DMS153 treated with DMSO at 0.1 percent for 48 hours (cell line): ENCODE data around the gene CALCOCO1.

Experiments used
- DNase-seq: peaks from one replicate; lab custom pipeline; 2025; ENCODE audit not compliant: unreplicated experiment; lab: John Stamatoyannopoulos, UW

Gene CALCOCO1

GRCh38 chr12:53752621-53753020 lies 25.4 kb upstream of the CALCOCO1 start:
- no peak for DNase-seq

DNA sequence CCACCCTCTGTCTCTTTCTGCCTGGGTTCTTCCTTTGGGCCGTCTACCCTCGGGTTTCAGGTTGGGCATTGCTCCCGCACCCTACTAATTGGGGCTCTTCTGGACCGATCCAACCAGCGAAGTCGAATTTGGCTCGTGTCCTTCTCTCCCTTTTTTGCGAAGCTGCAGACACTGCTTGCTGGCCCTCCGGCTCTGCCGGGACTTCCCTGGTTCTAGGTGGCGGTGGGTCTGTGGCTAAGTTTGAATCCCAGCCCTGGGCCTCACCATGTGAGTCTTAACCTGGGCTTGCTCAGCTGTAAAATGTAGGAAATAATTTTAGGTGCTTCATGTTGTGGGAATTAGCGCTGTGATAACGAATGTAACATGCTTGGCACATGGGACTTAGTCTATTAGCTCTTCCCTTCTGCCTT lies 24.9 kb upstream of the CALCOCO1 start:
- DNase-seq: no peak

- no peak for DNase-seq
Observed at GRCh38 chr12:53751336-53752191, 24.3 kb upstream of the CALCOCO1 start, which contains the start of gene CISTR. Gene CISTR (minus strand): TSS chr12:53751979.

GRCh38 chr12:53750812-53751335 lies 23.6 kb upstream of the CALCOCO1 start:
- DNase-seq: no peak

- no peak for DNase-seq
Observed at GRCh38 chr12:53749986-53750811, 22.9 kb upstream of the CALCOCO1 start.

GRCh38 chr12:53748072-53748840 lies 21.0 kb upstream of the CALCOCO1 start:
- no peak for DNase-seq

DNA sequence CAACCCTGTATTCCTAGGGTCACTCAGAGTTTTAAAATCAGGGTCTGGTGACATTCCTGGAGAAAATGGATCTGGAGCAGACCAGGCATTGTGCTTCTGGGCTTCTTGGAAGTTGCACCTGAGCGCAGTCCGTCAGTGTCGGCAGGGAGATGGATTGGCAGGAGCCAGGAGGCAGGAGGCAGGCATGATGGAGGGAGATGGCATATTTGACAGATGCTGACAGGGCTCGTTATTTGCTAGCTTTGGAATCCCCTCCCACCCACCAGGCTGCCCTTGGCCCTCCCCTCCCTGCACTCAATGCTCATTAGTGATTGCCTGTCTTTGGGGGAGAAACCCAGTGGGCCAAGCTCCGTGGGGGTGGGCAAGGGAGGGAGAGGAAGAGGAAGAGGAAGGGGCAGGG lies 19.8 kb upstream of the CALCOCO1 start:
- no peak for DNase-seq

DNA sequence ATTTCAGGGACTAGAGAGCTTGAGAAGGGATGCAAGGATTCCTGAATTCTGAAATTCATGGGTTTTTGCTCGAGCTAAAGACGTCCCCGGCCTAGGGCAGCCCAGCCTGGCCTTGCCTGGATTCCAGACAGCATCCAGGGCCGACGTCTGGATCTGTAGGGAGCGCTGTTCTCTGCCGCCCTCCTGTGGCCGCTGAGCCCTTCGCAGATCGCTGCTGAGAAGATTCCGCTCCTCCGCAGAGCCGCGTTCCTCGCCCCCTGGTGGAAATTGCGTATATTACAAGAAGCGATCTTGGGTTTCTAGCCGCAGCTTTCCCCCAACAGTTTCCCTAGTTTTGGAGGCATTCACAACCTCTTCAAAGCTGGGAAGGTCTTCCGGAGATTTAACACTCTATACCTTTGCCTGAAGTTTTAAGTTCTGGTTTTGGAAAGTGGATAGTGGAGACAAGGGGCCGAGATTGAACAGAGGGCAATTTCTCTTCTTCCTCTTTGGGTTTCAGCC lies 19.4 kb upstream of the CALCOCO1 start:
- DNase-seq: peak; percentile 74

DNA sequence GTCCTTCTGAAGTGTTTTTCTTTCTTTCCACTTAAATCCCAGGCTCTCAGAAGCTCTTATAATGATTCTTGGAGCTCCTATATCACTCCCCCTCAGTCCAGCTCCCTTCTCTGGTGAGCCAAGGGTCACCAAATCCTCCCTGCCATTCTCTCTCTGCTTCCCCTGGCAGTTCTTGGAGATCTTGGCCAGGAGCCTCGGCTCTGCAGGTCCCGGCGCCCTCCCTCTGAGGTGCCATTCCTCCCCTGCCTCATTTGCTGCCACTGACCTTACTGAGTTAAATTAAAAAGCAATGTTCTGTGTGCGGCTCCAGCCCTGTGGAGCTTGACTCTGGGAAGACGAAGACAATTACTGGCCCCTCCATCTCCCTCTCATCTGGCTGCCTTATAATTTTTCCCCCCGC lies 17.5 kb upstream of the CALCOCO1 start:
- no peak for DNase-seq

GRCh38 chr12:53744130-53744441 lies 16.8 kb upstream of the CALCOCO1 start:
- DNase-seq: no peak

DNA sequence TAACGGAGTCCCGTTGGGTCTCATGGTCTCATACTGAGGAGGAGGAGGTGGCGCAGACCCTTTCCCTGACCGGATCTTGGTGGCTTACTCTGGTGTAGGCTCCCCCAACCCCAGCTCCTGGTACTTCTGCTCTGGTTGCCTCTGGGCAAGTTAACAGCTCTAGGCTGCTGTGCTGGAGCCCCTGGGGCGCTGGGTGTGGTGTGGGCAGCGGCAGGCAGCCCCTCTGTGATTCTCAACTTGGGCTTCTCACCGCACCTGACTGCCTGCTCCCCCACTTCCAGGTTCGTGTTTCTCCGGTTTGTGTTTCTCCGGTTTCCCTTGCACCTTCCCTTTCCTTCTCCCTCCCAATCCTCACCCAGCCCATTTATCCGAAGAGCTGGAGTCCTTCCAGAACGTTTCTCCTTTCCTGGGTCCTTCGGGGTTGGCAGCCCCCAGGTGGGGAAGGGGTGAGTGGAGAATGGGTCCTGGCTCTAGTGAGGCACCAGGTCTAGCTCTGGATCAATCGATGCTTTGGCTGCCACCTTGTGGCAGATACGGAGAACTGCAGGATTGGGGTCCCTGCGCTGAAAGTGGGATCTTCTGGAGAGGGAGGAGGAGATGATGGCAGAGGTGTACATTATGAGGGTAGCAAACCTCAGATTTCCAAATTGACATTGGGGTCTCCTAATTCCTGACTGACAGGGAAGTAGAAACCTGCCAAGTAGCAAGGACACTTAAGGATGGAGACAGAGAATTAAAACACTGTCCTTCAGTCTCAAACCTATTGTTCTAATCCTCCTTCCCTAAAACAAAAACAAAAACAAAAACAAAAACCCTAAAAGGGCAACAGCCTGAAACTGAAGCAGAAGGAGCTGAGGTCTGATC lies 16.2 kb upstream of the CALCOCO1 start:
- peak; percentile 53 for DNase-seq

- no peak for DNase-seq
Observed at GRCh38 chr12:53740130-53740491, 12.9 kb upstream of the CALCOCO1 start.

GRCh38 chr12:53739214-53740129 lies 12.2 kb upstream of the CALCOCO1 start:
- DNase-seq: no peak

DNA sequence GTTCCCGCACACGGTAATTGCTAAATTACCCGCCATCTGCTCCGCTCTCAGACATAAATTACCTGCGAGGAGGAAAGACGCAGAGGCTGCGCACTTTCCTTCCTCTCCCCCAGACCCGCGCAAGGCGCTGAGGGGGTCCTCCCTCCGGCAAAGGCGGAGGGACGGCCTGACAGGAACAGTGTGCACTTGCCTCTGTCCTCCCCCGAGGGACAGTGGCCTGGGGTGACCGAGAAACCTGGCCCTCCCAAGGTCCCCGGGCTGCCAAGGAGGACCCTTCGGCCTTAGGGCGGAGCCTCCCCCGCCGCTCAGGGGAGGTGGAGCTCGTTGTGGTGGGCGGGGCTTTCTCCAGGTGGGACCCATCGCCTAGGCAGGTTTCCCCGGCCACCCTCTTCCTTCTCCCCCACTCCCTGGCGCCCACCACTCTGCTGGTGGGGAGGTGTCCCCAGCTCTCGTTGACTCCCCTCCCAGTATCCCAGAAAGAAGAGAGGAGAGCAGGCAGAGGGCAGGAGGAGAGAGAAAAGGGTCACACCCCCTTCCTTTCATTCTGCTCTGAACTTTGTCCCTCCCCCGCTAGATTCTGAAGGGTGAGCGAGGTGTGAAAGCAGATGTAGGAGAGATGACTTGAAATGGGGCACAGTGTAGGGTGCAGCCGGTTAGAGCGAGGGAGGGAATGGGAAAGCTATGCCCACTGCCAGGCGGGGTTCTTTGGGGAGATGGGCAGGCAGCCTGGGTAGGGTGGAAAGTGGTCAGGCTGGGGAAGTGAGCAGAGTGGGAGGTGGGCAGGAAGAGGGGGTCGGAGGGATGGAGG lies 11.4 kb upstream of the CALCOCO1 start:
- no peak for DNase-seq

DNA sequence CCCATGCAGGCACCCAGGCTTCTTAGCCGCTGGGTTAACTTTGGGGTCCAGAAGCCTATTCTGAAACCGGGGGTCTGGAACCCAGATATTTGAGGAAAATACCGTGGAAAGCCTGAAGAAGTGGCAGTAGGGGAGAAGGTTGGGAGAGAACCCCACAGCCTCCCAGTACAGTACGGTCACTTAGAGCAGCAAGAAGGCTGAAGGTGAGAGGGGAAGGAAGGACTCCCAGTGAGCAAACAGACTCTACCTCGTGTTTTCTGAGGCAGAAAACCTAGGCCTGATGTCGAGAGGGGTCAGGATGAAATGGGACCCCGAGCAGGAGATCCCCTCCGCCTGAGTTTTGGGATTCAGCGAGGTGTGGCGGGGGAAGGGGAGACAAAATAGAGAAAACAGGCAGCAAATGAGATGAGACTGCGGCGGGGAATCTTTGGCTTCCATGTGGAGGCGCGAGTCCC lies 10.7 kb upstream of the CALCOCO1 start:
- DNase-seq: no peak

GRCh38 chr12:53737093-53737808 lies 10.0 kb upstream of the CALCOCO1 start:
- no peak for DNase-seq

DNA sequence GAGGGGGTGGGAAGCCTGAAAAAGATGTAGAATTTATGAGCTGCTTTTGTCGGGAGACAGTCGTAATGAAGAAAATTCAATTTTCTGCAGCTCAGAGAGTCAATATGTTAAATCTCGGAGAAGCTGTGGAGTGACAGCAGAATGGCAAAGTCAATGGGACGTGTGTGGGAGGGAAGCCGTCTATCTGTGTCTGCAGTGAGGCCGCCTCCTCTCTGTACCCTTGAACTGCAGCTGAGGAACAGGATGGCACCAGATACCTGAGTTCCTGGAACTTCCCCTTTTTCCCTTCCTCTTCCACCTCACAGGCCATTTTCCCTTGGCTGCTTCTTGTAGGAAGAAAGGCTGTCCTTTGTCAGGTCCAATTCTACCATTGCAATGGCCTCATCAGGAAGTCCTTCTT lies 9.3 kb upstream of the CALCOCO1 start:
- DNase-seq: no peak

GRCh38 chr12:53735556-53735955 lies 8.3 kb upstream of the CALCOCO1 start:
- no peak for DNase-seq
